ENCODE measurements around the gene ACVR1B.
"Not testable (repeated sequence)": the region's sequence is repeated elsewhere in the genome, so short reads cannot be mapped to it uniquely, and the experiment has no call there.

The ACVR1B gene

GRCh38 chr12:51970904-51971646 is 19.6 kb downstream of the ACVR1B start:
- no peak for DNase-seq (ENCODE audit: low read depth)

- DNase-seq (ENCODE audit: low read depth) = no peak
Observed at GRCh38 chr12:51971679-51972421, 20.4 kb downstream of the ACVR1B start.

- no peak for DNase-seq (ENCODE audit: low read depth)
Observed at GRCh38 chr12:51972422-51972812, 20.9 kb downstream of the ACVR1B start.

GRCh38 chr12:51972849-51973273 is 21.4 kb downstream of the ACVR1B start:
- DNase-seq (ENCODE audit: low read depth) = peak; percentile 64

GRCh38 chr12:51973560-51973959 is 22.1 kb downstream of the ACVR1B start:
- peak; percentile 47 for DNase-seq (ENCODE audit: low read depth)

GRCh38 chr12:51974646-51975045 is 23.1 kb downstream of the ACVR1B start:
- DNase-seq (ENCODE audit: low read depth) = no peak

- no peak for DNase-seq (ENCODE audit: low read depth)
Observed at GRCh38 chr12:51975196-51975595, 23.7 kb downstream of the ACVR1B start.

GRCh38 chr12:51976376-51977160 is 25.1 kb downstream of the ACVR1B start:
- no peak for DNase-seq (ENCODE audit: low read depth)

- no peak for DNase-seq (ENCODE audit: low read depth)
Observed at GRCh38 chr12:51977320-51977753, 25.8 kb downstream of the ACVR1B start.

- not testable (repeated sequence) for DNase-seq (ENCODE audit: low read depth)
Observed at GRCh38 chr12:51979306-51979705, 27.8 kb downstream of the ACVR1B start.

GRCh38 chr12:51980051-51980808 is 28.7 kb downstream of the ACVR1B start:
- peak; percentile 47 for DNase-seq (ENCODE audit: low read depth)

- DNase-seq (ENCODE audit: low read depth) = no peak
Observed at GRCh38 chr12:51980809-51981127, 29.3 kb downstream of the ACVR1B start.

- no peak for DNase-seq (ENCODE audit: low read depth)
Observed at GRCh38 chr12:51984657-51985056, 33.2 kb downstream of the ACVR1B start.

GRCh38 chr12:51985154-51985835 is 33.8 kb downstream of the ACVR1B start:
- no peak for DNase-seq (ENCODE audit: low read depth)

- DNase-seq (ENCODE audit: low read depth) = no peak
Observed at GRCh38 chr12:51986834-51987233, 35.3 kb downstream of the ACVR1B start.

GRCh38 chr12:51992246-51992645 is 40.7 kb downstream of the ACVR1B start:
- no peak for DNase-seq (ENCODE audit: low read depth)

- no peak for DNase-seq (ENCODE audit: low read depth)
Observed at GRCh38 chr12:51994539-51994820, 43.0 kb downstream of the ACVR1B start.

GRCh38 chr12:51994959-51995358 is 43.5 kb downstream of the ACVR1B start:
- no peak for DNase-seq (ENCODE audit: low read depth)

GRCh38 chr12:51997136-51997535 is 45.6 kb downstream of the ACVR1B start:
- no peak for DNase-seq (ENCODE audit: low read depth)

- DNase-seq (ENCODE audit: low read depth) = no peak
Observed at GRCh38 chr12:52003016-52003550, 51.6 kb downstream of the ACVR1B start.

GRCh38 chr12:52003591-52003990 is 52.1 kb downstream of the ACVR1B start:
- DNase-seq (ENCODE audit: low read depth) = no peak
